GM12873 (cell line): ENCODE measurements around the gene NTSR2.

Experiments
- TF ChIP-seq, protein P1 (sequence below): IDR thresholded peaks from 2 replicates; pipeline ENCODE4 v1.5.1; 2012; ENCODE audit warnings: low read depth, mild to moderate bottlenecking, moderate library complexity, low read length, control low read depth; ENCODE audit not compliant: insufficient read depth; ENCODE audit errors: missing control alignments

NTSR2 gene

DNA sequence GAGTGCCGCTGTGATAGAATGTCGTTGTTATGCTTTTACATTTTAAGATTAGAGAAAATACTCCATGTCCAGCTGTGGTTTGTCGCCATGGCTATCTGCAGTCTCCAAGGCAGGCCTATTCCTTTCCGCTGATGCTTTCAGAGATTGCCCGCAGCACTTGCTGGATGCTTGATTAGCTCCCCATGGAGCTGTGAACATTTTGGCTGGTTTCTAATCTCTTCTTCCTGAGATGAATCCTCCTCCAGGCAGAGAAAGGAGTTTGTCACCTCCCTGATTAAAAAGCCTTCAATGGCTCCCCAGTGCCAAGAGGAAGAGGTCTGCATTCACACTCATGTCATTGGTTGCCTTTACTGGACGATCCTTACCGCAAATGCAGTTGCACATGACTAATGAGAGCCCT is 43.8 kb upstream of the NTSR2 start:
- TF ChIP-seq, protein P1, sequence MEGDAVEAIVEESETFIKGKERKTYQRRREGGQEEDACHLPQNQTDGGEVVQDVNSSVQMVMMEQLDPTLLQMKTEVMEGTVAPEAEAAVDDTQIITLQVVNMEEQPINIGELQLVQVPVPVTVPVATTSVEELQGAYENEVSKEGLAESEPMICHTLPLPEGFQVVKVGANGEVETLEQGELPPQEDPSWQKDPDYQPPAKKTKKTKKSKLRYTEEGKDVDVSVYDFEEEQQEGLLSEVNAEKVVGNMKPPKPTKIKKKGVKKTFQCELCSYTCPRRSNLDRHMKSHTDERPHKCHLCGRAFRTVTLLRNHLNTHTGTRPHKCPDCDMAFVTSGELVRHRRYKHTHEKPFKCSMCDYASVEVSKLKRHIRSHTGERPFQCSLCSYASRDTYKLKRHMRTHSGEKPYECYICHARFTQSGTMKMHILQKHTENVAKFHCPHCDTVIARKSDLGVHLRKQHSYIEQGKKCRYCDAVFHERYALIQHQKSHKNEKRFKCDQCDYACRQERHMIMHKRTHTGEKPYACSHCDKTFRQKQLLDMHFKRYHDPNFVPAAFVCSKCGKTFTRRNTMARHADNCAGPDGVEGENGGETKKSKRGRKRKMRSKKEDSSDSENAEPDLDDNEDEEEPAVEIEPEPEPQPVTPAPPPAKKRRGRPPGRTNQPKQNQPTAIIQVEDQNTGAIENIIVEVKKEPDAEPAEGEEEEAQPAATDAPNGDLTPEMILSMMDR, result no peak

DNA sequence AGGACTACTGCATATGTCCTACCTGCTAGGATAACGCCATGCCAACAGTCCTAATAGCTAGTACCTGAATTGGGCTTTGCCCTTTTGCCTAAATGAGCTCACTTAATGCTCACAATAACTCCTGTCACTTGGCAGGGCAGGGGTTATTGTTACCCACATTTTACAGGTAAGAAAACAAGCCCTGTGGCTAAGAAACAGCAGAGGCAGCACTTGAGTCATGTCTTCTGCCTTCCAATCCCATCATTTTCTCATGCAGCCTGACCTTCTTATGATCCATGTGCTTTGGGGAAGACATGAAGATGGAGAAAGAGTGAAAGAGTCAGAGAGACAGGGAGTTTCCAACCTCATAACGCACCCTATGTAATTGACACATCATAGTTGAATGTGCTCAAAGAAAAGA is 42.9 kb upstream of the NTSR2 start:
- TF ChIP-seq, protein P1, result no peak

DNA sequence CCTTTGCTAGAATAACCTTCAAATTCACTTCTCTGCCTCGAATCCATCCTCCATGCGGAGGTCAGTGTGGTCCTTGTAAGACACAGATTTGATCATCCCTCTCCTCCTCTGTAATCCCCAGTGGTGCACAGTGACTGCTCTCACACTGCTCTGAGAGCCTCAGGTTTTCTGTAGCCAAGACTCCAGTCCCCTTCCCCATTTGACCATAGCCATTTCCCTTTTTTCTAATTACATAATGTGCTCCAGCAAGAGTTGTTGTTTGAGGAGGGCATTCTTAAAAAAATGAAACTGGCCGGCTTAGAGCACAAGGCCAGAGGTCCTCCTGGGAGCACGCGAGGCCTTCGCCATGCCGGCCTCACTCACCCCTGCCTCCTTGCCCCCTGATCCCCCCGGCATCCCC is 41.8 kb upstream of the NTSR2 start:
- TF ChIP-seq, protein P1, result no peak

DNA sequence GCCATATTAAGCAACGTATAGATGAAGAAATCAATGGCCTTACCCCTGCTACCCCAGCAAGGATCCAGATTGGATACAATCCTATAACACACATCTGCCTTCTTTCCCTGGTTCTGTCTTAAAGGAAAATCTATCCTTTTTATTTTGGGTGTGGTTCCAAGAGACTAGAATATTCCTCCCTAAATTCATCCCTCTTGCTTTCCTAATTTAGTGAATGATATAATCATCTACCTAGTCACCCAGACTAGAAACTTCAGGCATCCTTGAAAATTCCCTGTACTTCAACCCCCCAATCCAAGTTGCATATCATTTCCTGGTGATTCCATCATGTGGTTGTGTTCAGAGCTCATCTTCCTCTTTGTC is 41.3 kb upstream of the NTSR2 start:
- TF ChIP-seq, protein P1, result no peak

DNA sequence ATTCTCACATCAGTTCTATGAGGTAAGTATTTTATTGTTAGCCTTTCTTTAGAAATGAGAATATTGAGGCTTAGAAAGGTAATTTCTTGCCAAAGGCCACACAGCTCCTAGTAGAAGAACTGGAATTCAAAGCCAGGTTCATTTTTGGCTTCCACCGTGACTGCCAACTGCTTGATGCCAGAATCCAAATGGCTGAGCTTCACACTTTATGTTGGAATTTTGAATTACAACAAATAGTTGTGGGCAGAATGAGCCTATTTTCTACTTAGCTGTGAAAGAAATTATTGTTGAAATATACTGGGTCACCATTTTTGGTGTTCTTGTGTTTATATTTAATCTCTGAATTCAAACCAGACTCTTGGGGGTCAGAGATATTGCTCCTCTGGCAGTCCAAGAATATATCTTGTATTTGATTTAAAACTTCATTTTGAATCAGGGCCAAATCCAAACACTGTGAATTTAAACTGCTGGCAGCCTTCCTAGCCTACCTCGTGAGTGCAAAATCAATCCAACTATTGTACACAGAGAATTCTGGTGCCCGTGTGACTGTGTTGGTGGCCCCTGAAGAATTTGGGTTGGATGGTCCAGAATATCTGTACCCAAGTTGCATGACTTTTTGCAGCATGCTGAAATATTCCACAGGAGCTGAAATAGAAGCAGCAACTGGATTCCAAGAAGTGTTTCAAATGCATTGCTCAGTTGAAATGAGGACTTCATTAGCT is 40.8 kb upstream of the NTSR2 start:
- TF ChIP-seq, protein P1, result no peak

DNA sequence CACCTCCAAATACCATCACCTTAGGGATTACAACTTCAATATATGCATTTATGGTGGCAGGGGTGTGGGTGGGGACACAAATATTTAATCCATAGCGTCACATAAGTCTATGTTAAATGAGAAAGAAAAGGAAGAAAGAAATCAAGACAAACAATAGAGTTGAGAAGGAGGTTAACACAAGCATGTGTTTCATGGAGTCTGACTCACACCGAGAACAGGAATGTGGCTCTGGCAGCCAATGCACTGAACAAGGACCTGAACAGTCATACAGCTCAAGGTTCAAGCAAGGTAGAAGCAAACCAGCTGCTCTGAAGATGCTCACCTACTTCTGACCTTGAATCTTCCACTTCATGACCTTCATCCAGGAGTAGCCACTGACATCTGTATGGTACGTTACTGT is 40.2 kb upstream of the NTSR2 start:
- TF ChIP-seq, protein P1, result no peak

DNA sequence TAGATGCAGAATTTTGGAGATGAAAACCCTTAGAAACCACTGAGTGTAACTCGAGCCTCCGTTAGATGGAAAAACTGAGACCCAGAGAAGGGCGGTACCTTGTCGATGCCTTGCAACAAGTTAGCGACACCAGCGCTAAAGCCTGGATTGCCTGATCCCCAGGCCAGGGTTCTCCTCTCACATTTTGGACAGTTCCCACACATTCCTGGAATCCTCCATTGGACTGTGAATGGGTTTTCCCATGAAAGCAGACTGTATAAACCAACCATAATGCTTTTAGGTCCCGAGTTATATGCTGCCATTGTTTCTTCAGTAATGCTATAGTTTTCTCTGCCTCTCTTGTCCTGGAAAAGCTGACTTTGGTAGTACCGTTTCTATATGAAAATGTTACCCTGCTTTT is 39.3 kb upstream of the NTSR2 start:
- TF ChIP-seq, protein P1, result no peak
